PC-9 (cell line): ENCODE measurements around the gene TCF4. TPM values are rescaled to one million over a fixed set of nuclear protein-coding genes. Genes with fewer than 3 reads are reported as not detected.

Source experiments
- BruUV-seq: library from RNA; stranded (reverse); fragments of 400-500 nt; replicated peaks from 2 replicates; lab custom pipeline; 2021; lab: Mats Ljungman, UMichigan
- CTCF ChIA-PET: fragments of 300-600 bp; sonication (Branson Sonifier 250); formaldehyde crosslinking; loops from one replicate; lab custom pipeline; 2022; ENCODE audit warnings: antibody characterized with exemption; lab: Charles Lee
- POLR2A ChIA-PET: fragments of 300-600 bp; sonication (Branson Sonifier 250); formaldehyde crosslinking; loops from one replicate; lab custom pipeline; 2022; ENCODE audit warnings: antibody characterized with exemption; ENCODE audit not compliant: unreplicated experiment; lab: Charles Lee
- DNase-seq, 2 experiments: peaks; one replicate each; pipeline versions ENCODE4 v3.0.0 to v3.0.0-alpha.2; 2015 to 2022; ENCODE audit warnings: mixed read lengths in 1 of 2
- H2AFZ ChIP-seq: fragments of 200-600 bp; sonication (generic); 2 replicates; pipeline ENCODE4 v1.8.1; 2017; ENCODE audit warnings: antibody characterized with exemption
- H3F3A ChIP-seq: fragments of 200-600 bp; sonication (generic); 2 replicates; pipeline ENCODE4 v1.8.1; 2017; ENCODE audit warnings: antibody characterized with exemption, mild to moderate bottlenecking, low read depth; ENCODE audit not compliant: insufficient read depth
- H3K27ac ChIP-seq: fragments of 200-600 bp; sonication (generic); 2 replicates; pipeline ENCODE4 v1.6.1; 2016; ENCODE audit warnings: mixed run types
- H3K27me3 ChIP-seq: fragments of 200-600 bp; sonication (generic); 2 replicates; pipeline ENCODE4 v1.6.1; 2016; ENCODE audit warnings: low read depth, mixed run types; ENCODE audit not compliant: insufficient read depth
- H3K36me3 ChIP-seq: fragments of 200-600 bp; sonication (generic); 2 replicates; pipeline ENCODE4 v1.6.1; 2016; ENCODE audit warnings: low read depth, mixed run types
- H3K4me1 ChIP-seq: fragments of 200-600 bp; sonication (generic); replicated peaks from 2 replicates; pipeline ENCODE4 v1.6.1; 2016; ENCODE audit warnings: mixed run types; ENCODE audit not compliant: insufficient read depth
- H3K4me2 ChIP-seq: fragments of 200-600 bp; sonication (generic); 2 replicates; pipeline ENCODE4 v1.6.1; 2017; ENCODE audit warnings: mixed run types
- H3K4me3 ChIP-seq: fragments of 200-600 bp; sonication (generic); 2 replicates; pipeline ENCODE4 v1.6.1; 2016; ENCODE audit warnings: mixed run types
- H3K79me2 ChIP-seq: fragments of 200-600 bp; sonication (generic); 2 replicates; pipeline ENCODE4 v1.6.1; 2017; ENCODE audit warnings: low read depth, mixed run types
- H3K9me2 ChIP-seq: fragments of 200-600 bp; sonication (generic); 2 replicates; pipeline ENCODE4 v1.8.1; 2017; ENCODE audit warnings: mild to moderate bottlenecking; ENCODE audit not compliant: insufficient read depth
- H3K9me3 ChIP-seq: fragments of 200-600 bp; sonication (generic); 2 replicates; pipeline ENCODE4 v1.8.1; 2016; ENCODE audit warnings: low read depth; ENCODE audit not compliant: insufficient read depth
- H4K20me1 ChIP-seq: fragments of 200-600 bp; sonication (generic); 2 replicates; pipeline ENCODE4 v1.8.1; 2017; ENCODE audit not compliant: insufficient read depth
- EZH2 ChIP-seq: fragments of 200-600 bp; sonication (generic); IDR thresholded peaks from 2 replicates; pipeline ENCODE4 v1.8.0; 2017; ENCODE audit warnings: antibody characterized with exemption, low read depth
- intact Hi-C: fragments of 100-400 bp; cut with micrococcal nuclease; formaldehyde crosslinking; loops from one replicate; pipeline ENCODE4 v1.10.0; 2022; ENCODE audit not compliant: unreplicated experiment
- total RNA-seq: library from RNA; stranded (reverse); gene quantifications from 2 replicates; pipeline ENCODE4 v1.2.3, GENCODE V29; 2021
- TF ChIP-seq, protein P1 (sequence below): fragments of 200-600 bp; sonication (generic); conservative IDR thresholded peaks from 2 replicates; pipeline ENCODE4 v1.6.1; 2017; ENCODE audit warnings: mixed run types, antibody characterized with exemption, mild to moderate bottlenecking, moderate library complexity

The TCF4 gene
- total RNA-seq, 1 experiment from 2014 or later = 0.74 TPM

DNA sequence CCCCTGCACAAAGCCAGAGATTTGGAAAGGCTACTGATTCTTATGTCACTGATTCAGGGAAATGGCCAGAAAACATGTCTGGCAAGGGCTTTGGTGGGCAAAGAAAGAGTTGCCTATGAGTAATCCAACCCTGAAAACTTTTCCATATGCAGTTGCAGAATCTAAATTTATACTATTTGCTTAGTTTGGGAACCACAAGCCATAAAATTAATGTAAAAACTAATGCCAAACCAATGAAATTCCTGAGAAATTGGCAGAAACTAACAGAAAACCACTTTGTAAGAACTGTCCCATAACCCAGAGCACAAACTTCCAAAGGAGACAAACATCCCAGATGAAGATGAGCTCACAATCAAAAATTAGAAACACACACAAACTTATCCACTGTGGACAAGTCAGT, 48.8 kb downstream of the TCF4 start:
- intact Hi-C loops = no loop called here
- no peak for TF ChIP-seq EZH2
- TF ChIP-seq, protein P1, sequence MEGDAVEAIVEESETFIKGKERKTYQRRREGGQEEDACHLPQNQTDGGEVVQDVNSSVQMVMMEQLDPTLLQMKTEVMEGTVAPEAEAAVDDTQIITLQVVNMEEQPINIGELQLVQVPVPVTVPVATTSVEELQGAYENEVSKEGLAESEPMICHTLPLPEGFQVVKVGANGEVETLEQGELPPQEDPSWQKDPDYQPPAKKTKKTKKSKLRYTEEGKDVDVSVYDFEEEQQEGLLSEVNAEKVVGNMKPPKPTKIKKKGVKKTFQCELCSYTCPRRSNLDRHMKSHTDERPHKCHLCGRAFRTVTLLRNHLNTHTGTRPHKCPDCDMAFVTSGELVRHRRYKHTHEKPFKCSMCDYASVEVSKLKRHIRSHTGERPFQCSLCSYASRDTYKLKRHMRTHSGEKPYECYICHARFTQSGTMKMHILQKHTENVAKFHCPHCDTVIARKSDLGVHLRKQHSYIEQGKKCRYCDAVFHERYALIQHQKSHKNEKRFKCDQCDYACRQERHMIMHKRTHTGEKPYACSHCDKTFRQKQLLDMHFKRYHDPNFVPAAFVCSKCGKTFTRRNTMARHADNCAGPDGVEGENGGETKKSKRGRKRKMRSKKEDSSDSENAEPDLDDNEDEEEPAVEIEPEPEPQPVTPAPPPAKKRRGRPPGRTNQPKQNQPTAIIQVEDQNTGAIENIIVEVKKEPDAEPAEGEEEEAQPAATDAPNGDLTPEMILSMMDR = no peak
- ChIA-PET POLR2A (no interaction called here), CTCF (no interaction called here)
- no peaks in the 10 kb centered on the region for H3K9me2 ChIP-seq
- DNase-seq = no peak
- no peak overlapping the region for H3K27ac ChIP-seq
- H3F3A ChIP-seq = no peaks in the 10 kb centered on the region
- BruUV-seq = no TSS peak
- H2AFZ ChIP-seq = no peak overlapping the region
- no peaks in the 10 kb centered on the region for H3K4me1 ChIP-seq
- H3K79me2 ChIP-seq = no peaks in the 10 kb centered on the region
- H3K9me3 ChIP-seq = no peaks in the 10 kb centered on the region
- H4K20me1 ChIP-seq = no peaks in the 10 kb centered on the region
- no peaks in the 10 kb centered on the region for H3K36me3 ChIP-seq
- H3K27me3 ChIP-seq = no peaks in the 10 kb centered on the region
- H3K4me3 ChIP-seq = no peak overlapping the region
- no peak overlapping the region for H3K4me2 ChIP-seq

DNA sequence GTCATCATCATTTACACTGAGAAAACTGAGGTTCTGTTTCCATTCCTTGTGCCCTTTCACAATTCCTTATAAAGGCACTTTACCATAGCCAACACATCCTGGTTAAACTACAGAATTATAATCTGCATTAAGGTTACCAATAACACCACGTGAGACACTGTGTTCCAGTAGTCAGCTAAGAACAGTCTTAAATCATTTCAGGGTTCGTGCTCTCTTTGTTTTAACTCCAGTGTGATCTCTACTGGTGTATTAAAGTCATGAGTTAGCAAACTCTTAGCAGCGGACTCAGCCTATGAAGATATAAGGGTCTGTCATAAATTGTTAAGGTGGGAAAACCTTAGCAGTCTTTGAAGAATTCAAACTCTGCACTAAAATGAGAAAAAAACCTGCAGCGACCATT, 53.0 kb downstream of the TCF4 start:
- no peaks in the 10 kb centered on the region for H3K36me3 ChIP-seq
- no peaks in the 10 kb centered on the region for H3K9me3 ChIP-seq
- H3F3A ChIP-seq = no peaks in the 10 kb centered on the region
- H3K4me2 ChIP-seq = no peak overlapping the region
- CTCF ChIA-PET = no interaction called here
- H4K20me1 ChIP-seq = no peaks in the 10 kb centered on the region
- no peak overlapping the region for H2AFZ ChIP-seq
- no TSS peak for BruUV-seq
- H3K27ac ChIP-seq = no peak overlapping the region
- POLR2A ChIA-PET = no interaction called here
- no peak overlapping the region for H3K4me3 ChIP-seq
- no peak for DNase-seq
- H3K27me3 ChIP-seq = no peaks in the 10 kb centered on the region
- H3K9me2 ChIP-seq = no peaks in the 10 kb centered on the region
- H3K4me1 ChIP-seq = no peaks in the 10 kb centered on the region
- H3K79me2 ChIP-seq = no peaks in the 10 kb centered on the region
- TF ChIP-seq, protein P1 = no peak
- intact Hi-C loops = no loop called here

DNA sequence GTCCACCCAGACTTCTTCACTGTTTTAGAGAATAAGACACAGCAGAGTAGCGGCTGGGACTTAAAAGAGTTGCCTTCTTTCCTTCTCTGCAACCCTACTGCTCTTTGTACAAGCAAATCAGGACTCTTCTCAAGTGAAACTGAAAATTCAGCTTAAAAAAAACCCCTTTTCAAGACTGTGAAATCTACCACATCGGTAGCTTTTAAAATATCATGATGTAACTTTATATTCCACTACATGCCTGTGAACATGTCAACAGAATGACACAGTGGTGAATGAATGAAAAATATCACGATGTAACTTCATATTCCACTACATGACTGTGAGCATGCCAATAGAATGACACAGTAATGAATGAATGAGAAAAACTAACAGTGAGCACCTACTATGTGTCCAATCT, 53.4 kb downstream of the TCF4 start:
- Histone ChIP-seq H3K9me3 (no peaks in the 10 kb centered on the region), H3K9me2 (no peaks in the 10 kb centered on the region), H4K20me1 (no peaks in the 10 kb centered on the region), H3K27ac (no peak overlapping the region), H3K27me3 (no peaks in the 10 kb centered on the region), H3K4me1 (no peaks in the 10 kb centered on the region), H2AFZ (no peak overlapping the region), H3K36me3 (no peaks in the 10 kb centered on the region), H3K4me2 (no peak overlapping the region), H3K4me3 (no peak overlapping the region), H3K79me2 (no peaks in the 10 kb centered on the region), H3F3A (no peaks in the 10 kb centered on the region)
- no TSS peak for BruUV-seq
- POLR2A ChIA-PET = no interaction called here
- intact Hi-C loops = no loop called here
- DNase-seq = no peak
- CTCF ChIA-PET = no interaction called here
- TF ChIP-seq, protein P1 = no peak
- TF ChIP-seq EZH2 = no peak
